GM18873 (cell line): ENCODE data around the gene GARRE1.
"Not testable (repeated sequence)": the region's sequence is repeated elsewhere in the genome, so short reads cannot be mapped to it uniquely, and the experiment has no call there.

Experiments
- ATAC-seq: cut with Tn5 transposase; IDR thresholded peaks from one replicate; pipeline ENCODE4 v1.9.1; 2021; ENCODE audit warnings: mild to moderate bottlenecking, moderate library complexity, moderate number of reproducible peaks; ENCODE audit not compliant: unreplicated experiment, low FRiP score

Gene GARRE1

GRCh38 chr19:34254046-34254697 lies at the start of gene GARRE1:
GARRE1 (plus strand) TSS chr19:34254554; CDS start chr19:34300474, 45,920 bp downstream.
- ATAC-seq = peak; percentile 62

GRCh38 chr19:34205324-34205723 lies 49.0 kb upstream of the GARRE1 start:
- ATAC-seq = not testable (repeated sequence)

GRCh38 chr19:34208291-34208884 lies 46.0 kb upstream of the GARRE1 start:
- ATAC-seq = no peak

GRCh38 chr19:34209726-34210125 lies 44.6 kb upstream of the GARRE1 start:
- ATAC-seq = no peak

- no peak for ATAC-seq
Observed at GRCh38 chr19:34213283-34213682, 41.1 kb upstream of the GARRE1 start.

GRCh38 chr19:34214040-34214439 lies 40.3 kb upstream of the GARRE1 start:
- no peak for ATAC-seq

- ATAC-seq = no peak
Observed at GRCh38 chr19:34215006-34215665, 39.2 kb upstream of the GARRE1 start.

GRCh38 chr19:34215666-34216038 lies 38.7 kb upstream of the GARRE1 start:
- no peak for ATAC-seq

GRCh38 chr19:34216745-34217219 lies 37.6 kb upstream of the GARRE1 start:
- not testable (repeated sequence) for ATAC-seq

GRCh38 chr19:34217952-34218817 lies 36.2 kb upstream of the GARRE1 start:
- ATAC-seq = no peak

- ATAC-seq = no peak
Observed at GRCh38 chr19:34218818-34219164, 35.6 kb upstream of the GARRE1 start.

- no peak for ATAC-seq
Observed at GRCh38 chr19:34220472-34221063, 33.8 kb upstream of the GARRE1 start.

- no peak for ATAC-seq
Observed at GRCh38 chr19:34222386-34222785, 32.0 kb upstream of the GARRE1 start.

GRCh38 chr19:34224996-34225658 lies 29.2 kb upstream of the GARRE1 start:
- ATAC-seq = no peak

- no peak for ATAC-seq
Observed at GRCh38 chr19:34225659-34226015, 28.7 kb upstream of the GARRE1 start.

- no peak for ATAC-seq
Observed at GRCh38 chr19:34226036-34226435, 28.3 kb upstream of the GARRE1 start.

- ATAC-seq = no peak
Observed at GRCh38 chr19:34228347-34228746, 26.0 kb upstream of the GARRE1 start.

- ATAC-seq = no peak
Observed at GRCh38 chr19:34228762-34229161, 25.6 kb upstream of the GARRE1 start.

GRCh38 chr19:34229721-34230120 lies 24.6 kb upstream of the GARRE1 start:
- no peak for ATAC-seq

GRCh38 chr19:34230820-34231219 lies 23.5 kb upstream of the GARRE1 start:
- no peak for ATAC-seq
